Renal cortical epithelial cell (primary cell): ENCODE results near the gene CCDC134. TPM values are rescaled to one million over a fixed set of nuclear protein-coding genes. Genes with fewer than 3 reads are reported as not detected.
A peak's percentile ranks its signal among the peaks of the same experiment; 100 is the strongest.

Experiments used
- DNase-seq: peaks from one replicate; pipeline ENCODE4 v3.0.0-alpha.2; 2011; ENCODE audit warnings: low read depth
- total RNA-seq: library from RNA; depleted of rRNA; stranded (reverse); fragments of >200 nt; gene quantifications from 2 replicates; pipeline ENCODE4 v1.2.3, GENCODE V29; 2014

Gene CCDC134
- 11.0 and 16.1 TPM in 2 replicates for total RNA-seq

GRCh38 chr22:41800348-41801146 lies at the start of gene CCDC134:
CCDC134 (plus strand) TSS chr22:41800679; CDS start chr22:41808891, 8,212 bp downstream.
- DNase-seq: peak; percentile 59

- DNase-seq: peak; percentile 54
Measured at GRCh38 chr22:41752011-41752970, 48.2 kb upstream of the CCDC134 start.

- DNase-seq: no peak
Measured at GRCh38 chr22:41753984-41754383, 46.5 kb upstream of the CCDC134 start.

GRCh38 chr22:41757502-41757901 lies 43.0 kb upstream of the CCDC134 start:
- DNase-seq: no peak

GRCh38 chr22:41758231-41758630 lies 42.2 kb upstream of the CCDC134 start:
- DNase-seq: no peak

GRCh38 chr22:41762980-41763779 lies 37.3 kb upstream of the CCDC134 start:
- no peak for DNase-seq

GRCh38 chr22:41766476-41766875 lies 34.0 kb upstream of the CCDC134 start:
- peak; percentile 81 for DNase-seq

- peak; percentile 96 for DNase-seq
Measured at GRCh38 chr22:41768430-41768829, 32.0 kb upstream of the CCDC134 start.

GRCh38 chr22:41770715-41771468 lies 29.6 kb upstream of the CCDC134 start:
- no peak for DNase-seq

- peak; percentile 26 for DNase-seq
Measured at GRCh38 chr22:41772198-41772597, 28.3 kb upstream of the CCDC134 start.

- peak; percentile 40 for DNase-seq
Measured at GRCh38 chr22:41772645-41773044, 27.8 kb upstream of the CCDC134 start.

GRCh38 chr22:41775338-41775737 lies 25.1 kb upstream of the CCDC134 start:
- DNase-seq: no peak

GRCh38 chr22:41775976-41776375 lies 24.5 kb upstream of the CCDC134 start:
- peak; percentile 66 for DNase-seq

- no peak for DNase-seq
Measured at GRCh38 chr22:41776381-41776780, 24.1 kb upstream of the CCDC134 start.

- no peak for DNase-seq
Measured at GRCh38 chr22:41777749-41778425, 22.6 kb upstream of the CCDC134 start.

GRCh38 chr22:41779929-41780505 lies 20.5 kb upstream of the CCDC134 start:
- DNase-seq: no peak

GRCh38 chr22:41780746-41781505 lies 19.6 kb upstream of the CCDC134 start:
- DNase-seq: no peak

GRCh38 chr22:41781507-41781906 lies 19.0 kb upstream of the CCDC134 start:
- peak; percentile 43 for DNase-seq

- no peak for DNase-seq
Measured at GRCh38 chr22:41782316-41782715, 18.2 kb upstream of the CCDC134 start.
